Stomach (tissue), 9 donors: ENCODE measurements around the gene CBARP. TPM values are rescaled to one million over a fixed set of nuclear protein-coding genes. Genes with fewer than 3 reads are reported as not detected.
A peak's percentile ranks its signal among the peaks of the same experiment; 100 is the strongest.

Experiments used
- DNase-seq, 2 donors: peaks; one replicate each; pipeline versions ENCODE4 v3.0.0 to v3.0.0-alpha.2; 2013 to 2019
- H3K27ac ChIP-seq, 5 donors: fragments of 200-600 bp in 4 of 5; sonication (generic) in 4 of 5; one replicate each; pipeline ENCODE4 v1.5.1; 2013 to 2019; ENCODE audit warnings: mild to moderate bottlenecking in 1 of 5, moderate library complexity in 1 of 5
- H3K27me3 ChIP-seq, 3 donors: fragments of 200-600 bp; sonication (generic); one replicate each; pipeline ENCODE4 v1.5.1; 2017 to 2019; ENCODE audit warnings: mixed run types in 1 of 3
- H3K36me3 ChIP-seq, 4 donors: fragments of 200-600 bp; sonication (generic); 1 replicate in 3 of 4; 2 replicates in 1 of 4; pipeline ENCODE4 v1.5.1; 2016 to 2019
- H3K4me1 ChIP-seq, 4 donors: fragments of 200-600 bp; sonication (generic); one replicate each; pipeline ENCODE4 v1.5.1; 2016 to 2019
- H3K4me3 ChIP-seq, 4 donors: fragments of 200-600 bp; sonication (generic) in 3 of 4; one replicate each; pipeline ENCODE4 v1.5.1; 2016 to 2019; ENCODE audit warnings: mild to moderate bottlenecking in 1 of 4
- H3K9me3 ChIP-seq, 4 donors: fragments of 200-600 bp; sonication (generic); one replicate each; pipeline ENCODE4 v1.5.1; 2016 to 2019
- EP300 ChIP-seq: sonication (generic); formaldehyde crosslinking; IDR thresholded peaks from one replicate; pipeline ENCODE4 v1.6.1; 2017; ENCODE audit warnings: antibody characterized with exemption
- POLR2A ChIP-seq, 4 donors: fragments of 450-650 bp; IDR thresholded peaks; one replicate each; pipeline ENCODE4 v1.6.1; 2016; ENCODE audit warnings: antibody characterized with exemption in 4 of 4, control low read depth in 2 of 4, mild to moderate bottlenecking in 1 of 4, moderate library complexity in 1 of 4
- POLR2AphosphoS5 ChIP-seq, 3 donors: sonication (generic); formaldehyde crosslinking; IDR thresholded peaks; one replicate each; pipeline ENCODE4 v1.6.1; 2016; ENCODE audit warnings: antibody characterized with exemption in 3 of 3
- WGBS, 5 donors: extraction: QIAGEN DNeasy Blood & Tissue Kit in 3 of 5; methylation state at CpG; one replicate each; pipeline versions ENCODE4 v1.1.5 to v1.1.7; 2013 to 2018; 5-methylcytosine and 5-hydroxymethylcytosine counted together
- intact Hi-C: fragments of 100-400 bp; cut with DNase I; formaldehyde crosslinking; loops from one replicate; pipeline ENCODE4 v1.15.1; 2023; ENCODE audit warnings: low total_unique reads
- polyA plus RNA-seq, 3 donors: library from polyadenylated mRNA; stranded (reverse); fragments of 200-250 nt; gene quantifications; one replicate each; pipeline ENCODE4 v1.2.3, GENCODE V29; 2013
- total RNA-seq, 5 donors: library from RNA; depleted of rRNA; stranded (reverse); fragments of >200 nt; gene quantifications; one replicate each; pipeline versions ENCODE4 v1.1.0 to v1.2.3, GENCODE V29; 2014 to 2016
- TF ChIP-seq, protein P1 (sequence below), 7 experiments: fragments of 450-650 bp in 4 of 7; fragments of 200-600 bp in 3 of 7; sonication (generic) in 3 of 7; IDR thresholded peaks; one replicate each; pipeline ENCODE4 v1.5.1; 2016 to 2019; ENCODE audit warnings: antibody characterized with exemption in 7 of 7, control low read depth in 2 of 7, mild to moderate bottlenecking in 1 of 7
- donor health status: healthy with polysubstance abuse.
- donor health status: Bipolar disorder and iron deficiency.
- donor health status: healthy.

Gene CBARP
- total and polyA plus RNA-seq, 8 donors, result 0.19 to 8.9 (median 0.78) TPM; not detected in 4

DNA sequence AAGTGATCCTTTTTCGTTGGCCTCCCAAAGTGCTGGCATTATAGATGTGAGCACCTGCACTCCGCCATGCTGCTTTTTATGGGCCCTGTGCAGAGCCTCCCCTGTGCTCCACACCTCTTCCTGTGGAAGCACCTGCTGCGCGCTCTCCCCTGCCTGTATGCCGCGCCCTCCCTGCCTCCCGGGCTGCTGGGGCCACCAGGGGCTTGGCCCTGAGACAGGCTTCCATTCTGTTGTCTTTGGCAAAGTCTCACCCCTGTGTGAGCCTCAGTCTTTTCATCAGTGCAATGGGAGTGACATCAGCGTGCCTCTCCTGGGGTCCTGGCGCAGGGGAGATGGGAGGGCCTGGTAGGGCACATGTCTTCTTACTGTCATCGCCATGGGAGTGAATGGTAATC lies 38.8 kb upstream of the CBARP start:
- Histone ChIP-seq H3K27ac (peak overlapping the region; percentile 97 to 100 (median 99)), H3K36me3 (peaks cover 50 to 67% (median 59%) of the 10 kb centered on the region in 4 donors), H3K27me3 (peaks cover 0 to 6% (median 0%) of the 10 kb centered on the region in 3 donors), H3K9me3 (no peaks in the 10 kb centered on the region), H3K4me3 (peak overlapping the region in 3 of 4 donors; percentile 66 to 76 (median 67)), H3K4me1 (peaks cover 43 to 67% (median 55%) of the 10 kb centered on the region in 4 donors)
- DNase-seq, result peak in 1 of 2 donors; percentile 56
- intact Hi-C loops, result no loop called here
- WGBS, 5 donors, result 51 to 65% (median 59%) methylated on average over 9 to 10 of the region's 10 CpGs
- TF ChIP-seq, protein P1, sequence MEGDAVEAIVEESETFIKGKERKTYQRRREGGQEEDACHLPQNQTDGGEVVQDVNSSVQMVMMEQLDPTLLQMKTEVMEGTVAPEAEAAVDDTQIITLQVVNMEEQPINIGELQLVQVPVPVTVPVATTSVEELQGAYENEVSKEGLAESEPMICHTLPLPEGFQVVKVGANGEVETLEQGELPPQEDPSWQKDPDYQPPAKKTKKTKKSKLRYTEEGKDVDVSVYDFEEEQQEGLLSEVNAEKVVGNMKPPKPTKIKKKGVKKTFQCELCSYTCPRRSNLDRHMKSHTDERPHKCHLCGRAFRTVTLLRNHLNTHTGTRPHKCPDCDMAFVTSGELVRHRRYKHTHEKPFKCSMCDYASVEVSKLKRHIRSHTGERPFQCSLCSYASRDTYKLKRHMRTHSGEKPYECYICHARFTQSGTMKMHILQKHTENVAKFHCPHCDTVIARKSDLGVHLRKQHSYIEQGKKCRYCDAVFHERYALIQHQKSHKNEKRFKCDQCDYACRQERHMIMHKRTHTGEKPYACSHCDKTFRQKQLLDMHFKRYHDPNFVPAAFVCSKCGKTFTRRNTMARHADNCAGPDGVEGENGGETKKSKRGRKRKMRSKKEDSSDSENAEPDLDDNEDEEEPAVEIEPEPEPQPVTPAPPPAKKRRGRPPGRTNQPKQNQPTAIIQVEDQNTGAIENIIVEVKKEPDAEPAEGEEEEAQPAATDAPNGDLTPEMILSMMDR (IDR thresholded peaks at IDR 0.05), result no peak
- TF ChIP-seq POLR2AphosphoS5 (IDR thresholded peaks at IDR 0.05) (no peak), EP300 (no peak), POLR2A (IDR thresholded peaks at IDR 0.05) (no peak)

DNA sequence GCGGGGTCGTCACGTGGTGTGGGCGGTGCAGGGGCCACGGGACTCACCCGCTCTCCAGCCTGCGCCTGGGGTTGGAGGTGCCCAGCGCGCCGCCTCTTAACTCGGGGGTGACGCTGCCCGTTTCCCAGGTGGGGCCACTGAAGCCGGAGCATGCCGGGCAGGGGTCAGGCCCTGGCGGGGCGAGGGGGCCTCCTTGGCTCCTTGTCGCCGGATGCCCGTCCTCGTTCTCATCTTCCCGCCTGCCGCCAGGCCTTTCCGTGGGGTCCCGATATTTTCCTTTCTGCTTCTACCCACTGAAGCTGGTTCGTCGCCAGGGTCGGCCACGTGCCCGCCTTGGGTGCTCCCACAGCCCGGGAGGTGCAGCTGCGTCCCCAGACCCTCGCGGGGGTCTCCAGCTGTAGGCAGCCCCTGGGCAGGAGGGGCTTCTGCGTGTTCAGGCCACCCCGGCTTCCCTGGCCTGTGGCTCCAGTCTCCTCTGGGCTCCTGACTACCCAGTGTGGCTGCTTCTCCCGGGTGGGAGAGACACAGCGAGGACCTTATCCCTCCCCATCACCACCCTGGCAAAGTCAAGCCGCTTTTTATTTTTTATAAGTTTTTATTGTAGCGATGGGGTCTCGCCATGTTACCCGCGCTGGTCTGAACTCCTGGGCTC lies 38.3 kb upstream of the CBARP start:
- TF ChIP-seq POLR2AphosphoS5 (IDR thresholded peaks at IDR 0.05) (no peak), POLR2A (IDR thresholded peaks at IDR 0.05) (no peak), EP300 (no peak)
- TF ChIP-seq, protein P1 (IDR thresholded peaks at IDR 0.05), result no peak
- peak overlapping the region; percentile 66 to 76 (median 68) for H3K4me3 ChIP-seq
- intact Hi-C loops, result no loop called here
- peak overlapping the region; percentile 97 to 100 (median 99) for H3K27ac ChIP-seq
- WGBS, 5 donors, result 9 to 33% (median 11%) methylated on average over 11 to 43 of the region's 43 CpGs
- H3K27me3 ChIP-seq, result peaks cover 0 to 1% (median 0%) of the 10 kb centered on the region in 3 donors
- DNase-seq, result no peak
- H3K9me3 ChIP-seq, result no peaks in the 10 kb centered on the region
- H3K36me3 ChIP-seq, result peaks cover 56 to 72% (median 64%) of the 10 kb centered on the region in 4 donors
- H3K4me1 ChIP-seq, result peaks cover 48 to 72% (median 61%) of the 10 kb centered on the region in 4 donors

DNA sequence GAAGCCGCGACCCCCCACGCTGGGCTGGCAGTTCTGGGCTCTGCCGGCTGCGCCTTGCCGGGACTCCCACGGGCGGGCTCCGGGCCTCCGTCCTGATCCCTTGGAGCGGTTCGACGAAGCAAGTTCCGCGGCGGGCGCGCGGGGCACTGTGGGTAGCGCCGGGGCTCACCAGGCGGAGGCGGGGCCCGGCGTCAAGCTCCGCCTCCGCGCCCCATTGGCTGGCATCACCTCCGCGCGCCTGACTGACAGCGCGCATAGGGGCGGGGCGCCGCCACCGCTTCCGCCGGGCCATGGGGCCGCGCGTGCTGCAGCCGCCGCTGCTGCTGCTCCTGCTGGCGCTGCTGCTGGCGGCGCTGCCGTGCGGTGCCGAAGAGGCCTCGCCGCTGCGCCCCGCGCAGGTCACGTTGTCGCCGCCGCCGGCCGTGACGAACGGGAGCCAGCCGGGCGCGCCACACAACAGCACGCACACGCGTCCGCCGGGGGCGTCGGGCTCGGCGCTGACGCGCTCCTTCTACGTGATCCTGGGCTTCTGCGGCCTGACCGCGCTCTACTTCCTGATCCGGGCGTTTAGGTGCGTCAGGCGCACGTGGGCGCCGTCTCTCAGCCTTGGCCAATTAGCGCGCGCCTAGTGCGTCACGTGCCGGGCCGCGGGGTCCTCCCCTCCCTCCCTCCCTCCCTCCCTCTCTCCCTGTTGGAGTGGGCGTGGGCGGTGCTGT lies 37.6 kb upstream of the CBARP start, which contains the start of gene FAM174C:
Gene FAM174C (plus strand): TSS at position 271 of the 716 bp plus-strand sequence. CDS start 20 bp downstream, at position 291.
- intact Hi-C loops, result no loop called here
- Histone ChIP-seq H3K9me3 (no peaks in the 10 kb centered on the region), H3K4me1 (peaks cover 55 to 79% (median 67%) of the 10 kb centered on the region in 4 donors), H3K4me3 (peak within 1 kb of the TSS; percentile 66 to 76 (median 68)), H3K27me3 (no peaks in the 10 kb centered on the region), H3K27ac (peak within 1 kb of the TSS; percentile 97 to 100 (median 99)), H3K36me3 (peaks cover 59 to 79% (median 68%) of the 10 kb centered on the region in 4 donors)
- 0 to 2% (median 0%) methylated on average over 28 to 98 of the region's 98 CpGs for WGBS, 5 donors
- TF ChIP-seq POLR2A (IDR thresholded peaks at IDR 0.05), result no peak
- peak; percentile 53 to 87 (median 55) for TF ChIP-seq POLR2AphosphoS5 (IDR thresholded peaks at IDR 0.05)
- TF ChIP-seq, protein P1 (IDR thresholded peaks at IDR 0.05), result no peak
- TF ChIP-seq EP300, result no peak
- peak; percentile 96 to 98 for DNase-seq

DNA sequence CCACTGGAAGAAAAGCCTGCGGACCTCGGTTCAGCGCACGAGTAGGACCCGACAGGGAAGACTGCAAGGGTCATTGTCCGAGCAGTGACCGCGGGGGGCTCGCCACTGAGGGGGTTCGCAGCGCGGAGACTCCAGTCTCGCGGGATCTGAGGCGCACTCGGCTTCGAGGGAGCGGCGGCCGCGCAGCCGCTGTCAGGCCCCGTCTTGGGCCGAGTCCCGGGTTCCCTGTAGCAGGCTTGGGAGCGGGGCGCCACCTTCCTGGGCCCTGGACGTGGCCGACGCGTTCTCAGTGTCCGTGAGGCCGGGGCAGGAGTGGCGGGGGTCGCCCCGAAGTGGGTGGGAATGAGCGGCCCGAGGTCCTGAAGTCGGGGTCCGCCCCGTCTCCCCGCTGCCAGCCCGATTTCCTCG lies 37.1 kb upstream of the CBARP start:
- Histone ChIP-seq H3K36me3 (peaks cover 59 to 78% (median 68%) of the 10 kb centered on the region in 4 donors), H3K9me3 (no peaks in the 10 kb centered on the region), H3K27ac (peak overlapping the region; percentile 97 to 100 (median 99)), H3K4me3 (peak overlapping the region; percentile 66 to 76 (median 68)), H3K4me1 (peaks cover 60 to 83% (median 71%) of the 10 kb centered on the region in 4 donors), H3K27me3 (no peaks in the 10 kb centered on the region)
- WGBS, 5 donors, result 23 to 38% (median 25%) methylated on average over 24 to 44 of the region's 44 CpGs
- TF ChIP-seq, protein P1 (IDR thresholded peaks at IDR 0.05), result no peak
- TF ChIP-seq POLR2A (IDR thresholded peaks at IDR 0.05), result no peak
- TF ChIP-seq EP300, result no peak
- TF ChIP-seq POLR2AphosphoS5 (IDR thresholded peaks at IDR 0.05), result no peak
- DNase-seq, result no peak
- intact Hi-C loops, result no loop called here
